SW 1271 (cell line): Measurements from ENCODE around the gene BICDL1.

Experiments used
- DNase-seq, 2 experiments: peaks; one replicate each; lab custom pipeline; 2025; lab: John Stamatoyannopoulos, UW

The BICDL1 gene

DNA sequence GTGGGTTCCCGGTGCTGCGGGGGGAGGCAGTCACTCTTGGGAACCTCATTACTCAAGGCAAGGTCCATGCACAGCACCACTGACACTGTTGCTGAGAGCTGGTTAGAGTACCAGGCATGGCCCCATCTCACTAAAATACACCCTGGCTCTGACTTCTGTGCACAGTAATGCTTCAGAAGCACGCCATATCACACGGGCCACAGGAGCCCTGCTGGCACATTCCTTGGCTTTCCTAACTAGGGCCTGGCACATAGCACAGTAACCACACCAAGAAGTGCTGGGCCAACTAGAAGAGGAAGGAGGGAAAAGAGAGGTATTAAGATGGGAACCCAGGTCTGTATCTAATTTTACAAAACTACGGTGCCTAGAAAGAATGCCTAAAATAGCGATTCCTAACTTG, 141.0 kb downstream of the BICDL1 start:
- DNase-seq: no peak

DNA sequence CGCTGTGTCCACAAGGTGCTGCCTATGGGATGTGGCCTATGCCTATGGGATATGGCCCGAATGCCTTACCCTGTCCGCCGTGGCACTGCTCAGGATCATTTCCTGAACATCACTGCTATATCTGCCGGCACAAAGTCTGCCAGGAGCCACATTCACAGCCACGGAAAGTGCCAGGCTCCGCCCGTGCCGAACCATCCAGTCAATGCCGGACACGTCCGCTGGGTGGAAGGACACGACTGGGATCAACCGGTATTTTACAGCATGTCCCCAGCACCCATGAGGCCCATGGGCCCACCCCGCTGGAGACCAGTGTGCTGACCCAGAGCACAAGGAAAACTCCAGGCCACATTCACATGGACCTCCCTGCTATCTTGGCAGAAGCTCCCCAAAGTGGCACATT, 142.1 kb downstream of the BICDL1 start:
- DNase-seq: no peak

DNA sequence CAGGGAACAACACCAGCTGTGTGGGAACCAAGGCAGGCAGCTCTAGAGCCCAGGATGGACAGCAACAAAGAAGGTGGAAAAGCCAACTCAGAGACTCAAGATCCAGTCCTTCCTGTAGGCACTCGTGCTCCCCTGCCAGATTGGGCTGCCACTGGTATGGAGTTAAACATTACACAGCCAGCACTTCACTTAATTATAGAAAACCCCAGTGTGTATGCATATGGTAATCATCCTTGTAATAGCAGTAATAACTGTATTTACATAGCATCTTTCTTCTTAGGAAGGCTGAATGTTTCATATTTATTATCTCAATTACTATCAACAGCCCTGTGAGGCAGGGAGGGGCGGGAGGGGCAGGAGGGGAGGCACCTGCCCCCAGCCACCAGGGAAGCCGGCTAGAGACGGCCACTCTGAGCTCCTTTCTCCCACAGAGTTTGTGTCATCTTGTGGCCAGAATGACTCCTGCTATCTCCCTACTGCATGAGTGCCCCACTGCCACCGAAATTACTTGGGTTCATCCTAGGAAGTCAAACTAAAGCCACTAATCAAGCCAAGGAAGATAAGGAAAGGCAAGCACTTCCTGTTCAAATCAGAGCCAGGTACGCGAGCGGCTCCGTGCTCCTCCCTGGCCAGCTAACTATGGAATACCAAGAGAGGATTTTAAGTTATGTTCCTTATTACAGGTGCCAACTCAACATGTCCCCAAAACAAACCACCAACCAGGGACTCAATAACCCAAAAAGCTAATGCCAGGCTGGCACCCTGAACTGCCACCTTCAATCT, 143.2 kb downstream of the BICDL1 start:
- DNase-seq: no peak

DNA sequence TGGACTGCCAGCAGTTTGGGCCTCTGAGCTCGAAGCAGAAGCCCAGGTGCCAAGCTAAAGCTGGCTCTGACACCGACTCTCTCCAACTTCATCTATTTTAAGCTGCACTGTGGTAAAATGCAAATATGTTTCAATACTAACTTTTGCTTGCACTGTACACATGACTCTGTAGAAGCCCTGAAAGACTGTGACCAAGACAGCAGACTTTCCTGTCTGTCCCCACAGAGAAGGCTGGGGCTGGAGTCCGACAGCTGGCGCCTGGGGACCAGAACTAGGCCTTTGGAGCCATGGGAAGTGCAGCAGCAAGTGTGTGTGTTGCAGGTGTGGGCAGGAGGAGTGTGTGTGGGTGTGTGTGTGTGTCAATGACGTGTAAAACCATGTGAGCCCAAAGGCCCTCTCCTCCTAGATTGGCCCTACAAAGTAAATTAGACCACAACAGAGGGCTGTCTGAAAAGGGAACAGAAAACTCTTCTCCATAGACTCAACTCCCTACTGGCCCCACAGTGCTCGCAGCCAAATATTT, 143.9 kb downstream of the BICDL1 start:
- no peak for DNase-seq

DNA sequence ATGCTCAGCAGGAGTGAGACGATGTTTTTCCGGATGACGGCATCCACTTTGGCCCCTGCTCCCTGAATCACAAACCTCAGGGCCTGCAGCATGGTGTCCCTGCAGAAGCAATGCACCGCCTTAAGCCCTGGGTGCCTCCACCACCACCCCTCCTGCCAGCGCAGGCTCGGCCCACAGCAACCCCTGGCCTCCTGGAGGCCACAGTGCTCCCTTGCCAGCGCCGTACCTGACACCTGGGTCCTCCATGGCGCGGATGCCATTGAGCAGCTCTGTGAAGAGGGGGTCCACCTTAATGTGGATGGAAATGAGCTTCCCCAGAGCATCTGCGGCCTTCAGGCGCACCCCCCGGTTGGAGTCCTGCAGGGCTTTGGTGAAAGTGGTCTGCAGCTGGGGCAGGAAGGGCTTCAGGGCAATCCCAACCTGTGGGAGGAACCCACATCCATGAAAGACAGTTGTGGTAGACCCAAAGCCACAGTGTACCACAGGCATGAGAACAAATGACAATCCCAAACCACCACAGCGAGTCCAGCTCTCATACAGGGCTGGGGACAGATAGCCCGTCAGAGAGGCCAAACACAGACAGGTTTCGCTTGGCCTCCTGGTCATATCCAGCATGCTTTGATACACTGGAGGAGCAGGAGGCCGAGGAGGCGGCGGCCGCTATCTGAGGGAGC, 145.4 kb downstream of the BICDL1 start:
- no peak for DNase-seq

DNA sequence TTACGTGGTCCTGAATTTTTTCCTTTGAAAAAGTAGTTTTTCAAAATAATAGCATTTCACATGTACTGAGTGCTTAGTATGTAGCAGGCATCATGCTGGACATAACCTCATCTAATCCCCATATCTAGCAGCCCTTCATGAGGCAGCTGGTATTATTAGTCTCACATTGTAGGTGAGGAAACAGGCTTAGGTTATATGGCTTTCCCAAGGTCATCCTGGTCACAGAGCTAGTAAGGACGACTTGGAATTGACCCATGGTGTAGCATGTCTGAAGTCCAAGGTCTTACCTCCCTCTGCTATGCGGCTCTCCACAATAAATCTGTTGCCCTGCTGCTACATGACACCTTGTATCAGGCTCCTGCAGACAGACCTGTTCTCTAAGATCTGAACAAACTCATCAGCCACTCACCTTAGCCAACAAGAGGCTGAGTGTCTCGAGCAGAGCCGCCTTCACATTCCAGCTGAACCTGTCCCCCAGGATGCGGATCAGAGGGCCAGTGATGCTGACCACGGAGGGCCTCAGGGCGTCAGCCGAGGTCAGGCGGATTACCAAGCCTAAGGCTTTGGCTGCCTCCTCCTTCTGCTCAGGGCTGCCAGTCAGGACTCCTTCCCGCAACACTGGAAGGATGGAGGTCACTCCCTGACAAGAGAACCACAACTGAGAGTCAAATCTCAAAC, 147.2 kb downstream of the BICDL1 start:
- DNase-seq: no peak

DNA sequence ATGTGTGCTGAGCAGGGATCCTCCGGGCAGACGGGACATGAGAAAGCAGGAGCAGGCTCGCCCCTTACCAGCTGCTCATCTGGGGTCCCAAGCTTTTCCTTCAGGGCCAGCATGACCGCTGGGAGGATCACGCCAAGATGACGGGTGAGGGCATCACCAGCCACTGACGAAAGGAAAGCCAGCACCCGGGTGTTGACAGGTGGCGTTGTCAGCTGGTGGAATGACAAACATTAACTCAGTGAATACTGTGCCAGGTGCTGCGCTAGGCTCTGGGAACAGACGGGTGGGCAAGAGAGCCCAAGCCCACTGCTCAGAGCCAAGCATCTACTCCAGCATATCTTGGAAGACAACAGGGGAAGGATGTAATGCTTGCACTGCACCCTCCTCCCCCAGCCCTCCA, 148.8 kb downstream of the BICDL1 start:
- DNase-seq: no peak

DNA sequence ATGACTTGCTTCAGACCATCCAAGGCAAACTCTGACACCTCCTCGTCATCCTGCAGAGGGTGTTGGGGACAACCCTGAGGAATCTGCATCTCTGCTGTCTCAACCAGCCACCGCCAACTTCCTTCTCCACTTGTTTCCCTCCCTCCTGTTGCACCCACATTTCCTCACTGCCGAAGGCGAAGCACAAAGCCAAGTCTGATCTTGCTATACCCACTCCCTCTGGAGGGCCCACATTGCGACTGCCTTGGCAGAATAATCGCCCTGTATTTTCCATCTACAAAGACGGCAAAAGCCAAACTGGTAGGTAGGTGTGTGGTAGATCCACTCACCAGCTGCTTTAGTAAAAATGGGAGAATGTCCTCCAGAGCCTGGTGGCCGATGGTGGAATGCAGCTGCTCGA, 149.3 kb downstream of the BICDL1 start:
- no peak for DNase-seq

DNA sequence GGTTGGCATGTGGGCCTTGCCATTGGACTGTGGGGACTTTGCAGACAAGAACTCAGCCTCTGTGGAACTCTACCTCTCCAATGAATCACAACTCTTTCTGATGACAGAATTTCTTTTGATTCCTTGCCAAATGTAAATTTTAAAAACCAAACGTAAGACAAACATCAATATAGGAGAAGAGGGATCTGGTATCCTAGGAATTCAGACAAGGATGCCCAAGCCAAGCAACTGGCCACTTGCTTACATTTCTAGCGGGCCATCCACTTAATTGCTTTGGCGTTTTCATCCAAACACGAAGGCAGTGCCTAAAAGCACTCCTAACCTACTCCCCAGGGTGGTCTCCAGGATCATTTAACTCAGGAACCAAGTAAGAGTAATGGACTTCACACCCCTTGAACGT, 150.9 kb downstream of the BICDL1 start:
- DNase-seq: no peak

DNA sequence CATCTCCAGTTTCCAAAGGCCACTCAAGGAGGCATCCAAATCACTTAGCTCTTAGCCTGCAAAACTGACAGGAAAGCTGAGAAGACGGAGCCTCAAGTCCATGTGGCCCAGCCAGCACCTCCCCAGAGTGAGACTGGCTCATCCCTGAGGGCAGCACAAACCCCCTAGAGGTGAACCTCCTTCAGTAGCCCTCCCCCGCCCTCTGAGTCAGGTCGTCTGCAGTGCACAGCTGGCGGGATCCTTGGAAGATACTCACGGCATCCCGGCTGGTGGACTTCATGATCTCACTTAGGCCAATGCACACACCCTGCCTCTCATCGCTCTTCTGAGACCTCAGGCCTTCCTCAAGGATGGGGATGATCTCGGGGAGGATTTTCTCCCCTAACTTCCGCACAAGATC, 151.6 kb downstream of the BICDL1 start:
- no peak for DNase-seq

DNA sequence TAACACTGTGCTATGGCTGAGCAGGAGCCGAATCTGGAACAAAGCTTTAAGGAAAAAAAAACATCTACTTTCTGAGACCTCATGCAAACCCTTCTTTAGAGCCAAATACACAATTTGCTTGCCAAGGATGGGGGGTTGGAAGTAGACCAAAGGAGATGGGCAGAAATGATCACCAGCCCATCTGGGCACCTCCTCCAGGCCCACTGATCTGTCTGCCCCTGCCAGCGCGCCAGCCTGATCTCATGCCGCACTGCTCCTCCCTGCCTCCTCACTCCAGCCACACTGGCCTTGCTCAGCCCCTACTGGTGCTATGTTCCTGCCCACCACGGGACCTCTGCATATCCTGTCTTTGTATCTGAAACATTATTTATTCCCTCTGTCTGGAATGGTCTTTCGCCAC, 152.3 kb downstream of the BICDL1 start:
- DNase-seq: no peak

DNA sequence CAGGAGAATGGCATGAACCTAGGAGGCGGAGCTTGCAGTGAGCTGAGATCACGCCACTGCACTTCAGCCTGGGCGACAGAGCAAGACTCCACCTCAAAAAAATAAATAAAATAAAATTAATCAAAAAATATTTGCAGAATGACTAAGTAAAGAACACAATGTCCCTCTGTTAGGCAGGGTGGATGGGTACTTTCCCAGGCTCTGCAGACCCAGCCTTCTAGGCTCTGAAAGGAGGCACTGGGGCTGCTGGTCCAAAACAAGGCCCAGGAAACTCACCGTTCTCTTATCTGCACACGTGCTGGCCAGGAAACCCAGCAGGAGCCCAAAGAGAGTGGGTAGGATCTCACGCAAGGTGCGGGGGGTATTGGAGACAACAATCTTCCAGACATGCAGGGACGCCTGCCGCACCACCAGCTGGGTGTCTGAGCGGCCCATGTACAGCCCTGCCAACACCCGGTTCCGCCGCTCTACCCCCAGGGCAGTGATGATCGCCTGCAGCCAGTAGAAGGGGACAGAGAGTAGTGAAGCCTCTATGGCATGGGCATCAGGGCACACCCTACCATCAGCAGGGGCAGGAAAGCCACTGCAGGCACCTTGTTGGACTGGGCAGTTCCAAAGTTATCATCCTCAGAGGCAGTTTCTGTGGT, 153.3 kb downstream of the BICDL1 start:
- no peak for DNase-seq
